GM18526 (cell line): ENCODE results near the gene KRT26.

Experiments
- POLR2A ChIP-seq: IDR thresholded peaks from 3 replicates; pipeline ENCODE4 v1.6.1; 2011; ENCODE audit not compliant: insufficient read length; ENCODE audit errors: extremely low read depth

The KRT26 gene

GRCh38 chr17:40718930-40719329, 53.1 kb downstream of the KRT26 start:
- TF ChIP-seq POLR2A: no peak

- TF ChIP-seq POLR2A: no peak
Observed at GRCh38 chr17:40717776-40718175, 54.2 kb downstream of the KRT26 start.
